H54 (cell line): Measurements from ENCODE around the gene SAC3D1.
A peak's percentile ranks its signal among the peaks of the same experiment; 100 is the strongest.
"Not testable (repeated sequence)": the region's sequence is repeated elsewhere in the genome, so short reads cannot be mapped to it uniquely, and the experiment has no call there.

ENCODE experiments used
- DNase-seq: peaks from one replicate; pipeline ENCODE4 v3.0.0; 2011; ENCODE audit warnings: low spot score, mixed read lengths; ENCODE audit not compliant: insufficient read length
- FAIRE-seq: peaks from 3 replicates; lab custom pipeline; 2011; peaks lifted over from hg19 to GRCh38; lab: Jason Lieb, UNC
- POLR2A ChIP-seq: IDR thresholded peaks from 2 replicates; pipeline ENCODE4 v1.6.1; 2011; ENCODE audit warnings: low read depth, mild to moderate bottlenecking, low read length

The SAC3D1 gene

DNA sequence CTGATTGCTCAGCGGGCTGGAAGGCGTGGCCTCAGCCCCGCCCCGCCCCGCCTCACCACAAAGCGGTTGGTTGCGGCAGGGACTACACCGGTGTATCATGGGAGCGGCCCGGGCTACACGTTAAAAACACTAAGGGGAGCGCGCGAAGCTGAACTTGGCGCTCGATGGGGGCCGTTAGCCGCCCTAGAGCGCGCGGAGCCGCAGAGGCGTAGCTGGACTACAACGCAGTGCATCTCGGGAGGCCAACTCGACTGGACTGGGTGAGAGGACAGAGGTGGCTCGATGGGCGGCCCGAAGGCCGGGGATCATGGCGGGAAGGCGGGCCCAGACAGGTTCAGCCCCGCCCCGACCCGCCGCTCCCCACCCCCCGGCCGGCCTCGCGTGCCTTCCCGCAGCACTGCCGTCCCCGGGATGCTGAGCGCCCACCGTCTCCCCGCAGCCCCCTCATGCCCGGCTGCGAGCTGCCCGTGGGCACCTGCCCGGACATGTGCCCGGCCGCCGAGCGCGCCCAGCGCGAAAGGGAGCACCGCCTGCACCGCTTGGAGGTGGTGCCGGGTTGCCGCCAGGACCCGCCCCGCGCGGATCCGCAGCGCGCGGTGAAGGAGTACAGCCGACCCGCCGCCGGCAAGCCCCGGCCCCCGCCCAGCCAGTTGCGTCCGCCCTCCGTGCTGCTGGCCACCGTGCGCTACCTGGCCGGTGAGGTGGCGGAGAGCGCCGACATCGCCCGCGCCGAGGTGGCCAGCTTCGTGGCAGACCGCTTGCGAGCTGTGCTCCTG is at the start of gene SAC3D1:
TSS of gene SAC3D1 (plus strand) at position 364 of the 776 bp plus-strand sequence. CDS start at position 447, 83 bp downstream.
- FAIRE-seq (no peak), DNase-seq (peak; percentile 96)
- TF ChIP-seq POLR2A, result peak; percentile 55

DNA sequence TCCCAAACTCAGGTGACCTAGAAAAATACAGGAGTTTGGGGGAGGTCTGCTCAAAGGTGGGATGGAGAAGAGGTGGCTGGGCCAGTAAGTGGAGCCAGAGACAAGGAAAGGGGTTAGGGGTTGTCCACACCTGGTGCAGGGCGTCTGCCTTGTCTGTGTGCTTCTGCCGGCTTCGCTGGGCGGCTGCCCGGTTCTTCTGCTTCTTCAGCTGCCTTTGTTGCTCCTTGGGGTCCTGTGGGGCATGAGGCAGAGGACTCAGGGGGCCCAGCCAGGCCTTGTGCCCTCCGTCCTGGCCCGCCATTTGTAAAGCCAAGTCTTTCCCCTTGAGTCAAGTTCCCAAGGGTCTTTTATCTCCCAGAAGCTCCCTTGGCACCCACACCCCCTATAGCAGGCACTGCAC is 46.7 kb upstream of the SAC3D1 start:
- DNase-seq (no peak), FAIRE-seq (no peak)
- TF ChIP-seq POLR2A, result no peak

DNA sequence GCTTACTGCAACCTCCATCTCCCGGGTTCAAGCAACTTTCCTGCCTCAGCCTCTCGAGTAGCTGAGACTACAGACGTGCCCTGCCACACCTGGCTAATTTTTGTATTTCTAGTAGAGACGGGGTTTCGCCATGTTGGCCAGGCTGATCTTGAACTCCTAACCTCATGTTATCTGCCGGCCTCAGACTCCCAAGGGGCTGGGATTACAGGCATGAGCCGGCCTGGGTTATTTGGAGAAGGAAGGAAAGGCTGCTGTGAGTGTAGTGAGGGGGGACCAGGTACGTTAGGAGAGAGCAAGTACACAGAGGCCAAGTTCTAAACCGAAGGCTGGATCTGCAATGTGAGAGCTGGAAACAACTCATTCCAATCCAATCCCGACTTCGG is 44.7 kb upstream of the SAC3D1 start:
- no peak for TF ChIP-seq POLR2A
- DNase-seq, result no peak
- no peak for FAIRE-seq

DNA sequence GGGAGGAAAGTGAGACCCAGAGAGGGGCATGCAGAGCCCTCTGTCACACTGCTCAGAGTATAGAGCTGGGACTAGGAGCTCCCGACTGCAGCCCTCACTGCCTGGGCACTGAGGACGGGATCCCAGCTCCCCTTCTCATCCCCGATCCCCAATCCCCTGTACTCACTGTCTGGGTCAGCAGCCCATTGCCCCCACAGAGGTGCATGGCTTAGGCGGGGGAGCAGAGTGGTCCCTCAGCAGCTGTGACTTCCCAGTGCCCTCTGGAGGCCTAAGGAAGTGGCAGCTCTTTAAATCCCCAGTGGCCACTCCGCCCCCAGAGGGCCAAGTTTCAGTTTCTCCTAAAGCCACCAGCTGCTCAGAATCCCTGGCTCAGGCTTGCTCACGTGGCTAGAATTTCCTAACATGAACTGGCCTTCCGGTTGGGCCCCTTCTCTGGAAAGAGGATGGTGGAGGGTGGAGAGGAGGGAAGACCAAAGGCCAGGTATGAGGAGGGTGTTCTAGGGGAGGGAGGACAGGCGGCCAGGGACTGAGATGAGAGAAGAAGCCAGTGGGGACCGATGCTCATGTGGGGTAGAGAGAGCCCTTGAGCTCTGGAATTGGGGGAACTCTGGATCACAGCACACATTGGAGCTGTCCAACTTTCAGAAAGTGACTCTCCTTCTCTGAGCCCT is 44.2 kb upstream of the SAC3D1 start, which contains the start of gene BATF2:
TSS of gene BATF2 (minus strand) at position 262 of the 671 bp plus-strand sequence. CDS start at position 205, 57 bp downstream.
- DNase-seq (peak; percentile 86), FAIRE-seq (no peak)
- TF ChIP-seq POLR2A, result peak; percentile 20; the same call in 1 of the 2 replicates

DNA sequence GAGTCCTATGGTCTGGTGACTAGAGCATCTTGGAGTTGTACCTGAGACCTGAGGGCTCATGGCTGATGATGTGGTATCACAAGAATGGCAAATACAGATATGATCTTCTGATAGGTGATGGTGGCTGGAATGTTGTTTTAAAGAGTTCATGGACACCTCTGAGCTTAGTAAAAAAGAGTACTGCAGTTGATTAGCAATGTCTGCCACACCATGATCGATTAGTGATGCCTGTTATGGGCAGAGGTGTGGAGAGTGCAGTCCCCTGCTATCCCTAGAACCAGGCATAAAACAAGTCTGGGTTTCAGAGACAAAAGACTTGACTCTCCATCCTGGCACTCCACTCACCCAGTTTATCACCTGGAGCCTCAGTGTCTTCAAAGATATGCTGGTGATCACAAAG is 42.9 kb upstream of the SAC3D1 start:
- no peak for TF ChIP-seq POLR2A
- DNase-seq (no peak), FAIRE-seq (no peak)

DNA sequence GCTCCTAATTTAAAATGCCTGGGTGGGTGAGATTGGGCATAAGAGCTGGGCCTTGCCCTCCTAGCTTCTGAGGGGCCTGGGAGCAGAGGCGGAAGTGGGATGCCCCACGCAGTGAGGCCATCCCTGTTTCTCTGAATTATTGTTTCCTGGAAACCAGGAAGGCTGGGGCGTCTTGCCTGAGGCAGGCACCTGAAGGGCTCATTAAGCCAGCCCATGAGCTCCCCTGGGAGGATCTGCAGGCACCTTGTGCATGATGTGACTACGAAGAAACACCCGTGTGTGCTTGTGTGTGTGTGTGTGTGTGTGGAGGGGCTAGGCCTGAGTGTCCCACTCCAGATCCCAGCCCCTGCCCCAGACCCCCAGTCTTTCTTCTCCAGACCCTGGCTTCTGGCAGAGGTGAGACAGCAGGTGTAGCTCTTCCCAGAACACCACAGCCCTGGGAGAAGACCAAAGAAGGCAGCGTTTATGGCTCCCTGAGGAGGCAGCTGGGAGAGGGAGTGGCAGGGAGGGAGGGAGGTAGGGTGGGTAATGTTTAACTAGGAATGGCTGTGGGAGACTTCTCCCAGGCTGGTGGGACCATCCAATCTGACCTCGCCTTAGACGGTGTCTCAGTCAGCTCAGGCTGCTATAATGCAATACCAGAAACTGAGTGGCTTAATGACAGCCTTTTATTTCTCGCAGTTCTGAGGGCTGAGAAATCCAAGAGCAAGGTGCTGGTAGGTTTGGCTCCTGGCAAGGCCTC is 42.1 kb upstream of the SAC3D1 start:
- no peak for TF ChIP-seq POLR2A
- DNase-seq (no peak), FAIRE-seq (no peak)

DNA sequence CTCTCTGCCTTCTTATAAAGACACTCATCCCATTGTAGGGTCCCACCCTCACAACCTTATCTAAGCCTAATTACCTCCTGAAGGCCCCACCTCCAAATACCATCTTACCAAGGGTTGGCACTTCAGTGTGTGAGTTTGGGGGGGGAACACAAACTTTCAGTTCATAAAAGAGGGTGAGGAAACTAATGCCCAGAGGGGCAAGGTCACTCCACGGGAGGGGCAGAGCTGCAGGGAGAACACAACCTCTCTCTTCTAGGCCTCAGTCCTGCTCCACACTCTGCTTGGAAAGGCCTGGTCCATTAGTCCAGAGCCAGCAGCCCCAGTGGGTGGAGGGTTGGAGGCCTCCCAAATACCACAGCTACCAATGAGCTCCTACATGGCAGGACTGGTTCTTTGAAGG is 41.5 kb upstream of the SAC3D1 start:
- FAIRE-seq, result no peak
- TF ChIP-seq POLR2A, result no peak
- no peak for DNase-seq

DNA sequence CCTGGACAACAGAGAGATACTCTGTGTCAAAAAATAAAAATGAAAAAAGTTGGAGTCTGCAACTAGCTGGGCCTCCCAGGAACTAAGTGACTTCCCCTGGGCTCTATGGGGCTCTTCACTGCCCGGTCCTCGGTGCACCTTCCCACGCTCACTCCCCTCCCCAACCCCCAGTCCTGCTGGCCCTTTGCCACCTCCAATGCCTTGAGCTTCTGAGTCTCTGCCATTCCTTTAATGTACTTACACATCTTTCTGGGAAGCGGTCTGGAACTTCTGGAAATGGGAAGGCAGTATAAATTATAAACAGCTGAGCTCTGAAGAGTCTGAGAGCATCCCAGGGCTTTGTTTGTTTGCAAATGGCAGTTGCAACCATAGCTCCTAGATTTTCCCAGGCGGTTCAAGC is 38.3 kb upstream of the SAC3D1 start:
- no peak for FAIRE-seq
- DNase-seq, result no peak
- no peak for TF ChIP-seq POLR2A

DNA sequence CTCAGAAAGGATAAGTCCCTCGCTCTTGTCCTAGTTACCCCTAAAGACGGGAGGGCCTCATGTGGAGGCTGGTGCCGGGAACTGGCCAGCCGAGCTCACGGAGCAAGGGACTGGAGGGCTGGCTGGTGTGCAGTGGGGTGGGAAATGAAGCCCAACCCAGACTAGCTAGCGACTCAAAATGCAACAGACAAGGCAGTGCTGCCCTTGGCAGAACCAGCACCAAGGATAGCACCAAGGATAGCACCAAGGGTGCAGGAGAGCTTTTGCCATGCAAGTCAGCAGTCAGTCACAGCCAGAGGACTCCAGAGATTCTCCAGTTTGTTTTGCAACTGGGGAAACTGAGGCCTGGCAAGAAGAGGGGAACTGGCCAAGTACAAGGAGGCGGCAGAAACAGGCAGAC is 37.7 kb upstream of the SAC3D1 start:
- TF ChIP-seq POLR2A, result no peak
- DNase-seq, result no peak
- no peak for FAIRE-seq

DNA sequence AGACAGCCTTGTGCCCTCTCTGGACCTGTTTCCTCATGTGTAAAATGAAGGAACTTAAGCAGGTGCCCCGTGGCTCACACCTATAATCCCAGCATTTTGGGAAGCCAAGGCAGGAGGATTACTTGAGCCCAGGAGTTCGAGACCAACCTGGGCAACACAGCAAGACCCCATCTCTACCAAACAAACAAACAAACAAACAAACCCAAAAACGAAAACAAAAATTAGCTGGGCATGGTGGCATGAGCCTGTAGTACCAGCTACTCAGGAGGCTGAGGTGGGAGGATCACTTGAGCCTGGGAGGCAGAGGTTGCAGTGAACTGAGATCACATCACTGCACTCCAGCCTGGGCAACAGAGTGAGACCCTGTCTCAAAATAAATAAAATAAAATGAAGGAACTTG is 37.0 kb upstream of the SAC3D1 start:
- not testable (repeated sequence) for DNase-seq, FAIRE-seq

DNA sequence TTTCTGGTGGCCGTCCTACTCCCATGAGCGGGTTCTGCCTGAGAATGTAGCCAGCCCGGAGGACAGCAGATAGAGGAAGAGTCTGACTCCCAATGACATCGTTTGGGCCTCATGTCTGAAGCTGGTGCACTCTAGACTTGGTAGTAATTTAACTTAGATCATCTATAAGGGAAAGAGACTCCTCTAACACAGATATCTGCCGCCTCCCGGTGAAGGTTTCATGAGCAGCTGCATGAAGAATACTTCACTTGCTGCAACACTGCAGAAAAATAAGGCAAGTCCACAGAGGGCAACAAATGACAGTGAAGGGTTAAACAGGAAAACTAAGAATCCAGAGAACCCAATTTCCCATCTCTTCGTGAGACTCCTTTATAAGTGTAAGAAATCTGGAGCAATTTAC is 33.0 kb upstream of the SAC3D1 start:
- FAIRE-seq (no peak), DNase-seq (no peak)
- 0 out of 2 replicates have a peak, but pooled peaks have one; percentile 12 for TF ChIP-seq POLR2A

DNA sequence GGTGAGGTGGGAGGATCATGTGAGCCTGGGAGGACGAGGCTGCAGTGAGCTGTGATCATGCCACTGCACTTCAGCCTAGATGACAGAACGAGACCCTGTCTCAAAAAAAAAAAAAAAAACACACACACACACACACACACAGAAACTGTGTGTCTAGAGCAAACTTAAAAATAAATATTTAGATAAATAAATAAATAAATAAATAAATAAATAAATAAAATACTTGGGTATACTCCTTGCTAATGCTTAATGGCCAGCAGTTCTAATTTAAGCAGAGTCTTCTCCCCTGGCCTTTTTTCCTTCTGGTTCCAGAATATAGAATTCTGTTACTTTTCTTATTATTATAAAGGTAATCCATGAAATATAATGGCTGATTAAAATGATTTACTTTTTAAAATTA is 32.1 kb upstream of the SAC3D1 start:
- no peak for TF ChIP-seq POLR2A
- no peak for FAIRE-seq

DNA sequence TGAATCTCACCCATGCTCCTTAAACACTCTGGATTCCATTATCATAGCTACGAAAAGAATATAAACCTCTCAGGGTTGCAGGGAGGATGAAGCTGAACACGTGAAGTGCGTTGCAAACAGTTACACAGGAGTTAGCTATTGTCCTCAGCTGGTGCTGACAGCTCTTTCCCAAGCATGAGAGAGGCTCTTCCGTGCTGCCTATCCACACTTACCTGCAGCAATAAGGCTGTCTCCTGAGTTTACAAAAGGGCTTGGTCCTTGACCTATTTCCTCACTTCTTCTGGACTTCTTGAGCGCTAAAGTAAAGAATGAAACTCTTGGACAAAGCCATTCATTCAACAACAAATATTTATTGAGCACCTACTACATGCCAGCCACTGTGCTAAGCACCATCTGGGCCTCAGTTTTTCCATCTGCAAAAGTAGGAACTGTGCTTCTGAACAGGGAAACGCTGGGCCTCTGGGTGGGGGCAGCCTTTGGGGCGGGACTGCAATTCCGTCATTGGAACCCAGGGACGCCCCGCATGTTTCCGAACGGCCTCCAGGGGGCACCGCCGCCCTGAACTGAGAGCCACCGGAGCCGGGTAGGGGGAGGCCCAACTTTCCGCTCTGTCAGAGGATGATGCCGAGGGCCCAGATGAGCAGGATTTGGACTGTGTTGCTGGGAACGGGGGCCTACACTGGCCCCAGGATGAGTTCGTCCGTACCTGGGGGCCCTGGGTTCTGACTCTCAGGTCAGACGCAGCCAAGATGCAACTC is 27.7 kb upstream of the SAC3D1 start:
- FAIRE-seq (no peak), DNase-seq (peak; percentile 90)
- peak; percentile 43; the same call in 1 of the 2 replicates for TF ChIP-seq POLR2A

More for the DNA sequence above, 32.1 kb upstream of the SAC3D1 start:
- DNase-seq, result no peak
